IMR-90 (cell line): Measurements from ENCODE around the gene LNX1. TPM values are rescaled to one million over a fixed set of nuclear protein-coding genes. Genes with fewer than 3 reads are reported as not detected.

ENCODE experiments used
- ATAC-seq: fragments of 200-7000 bp; cut with Tn5 transposase; 2 replicates; pipeline ENCODE4 v1.9.1; 2020; ENCODE audit warnings: low read depth, mild to moderate bottlenecking, moderate library complexity
- BruUV-seq: library from RNA; stranded (reverse); fragments of 400-500 nt; replicated peaks from 2 replicates; lab custom pipeline; 2021; lab: Mats Ljungman, UMichigan
- CTCF ChIA-PET: fragments of 300-600 bp; formaldehyde crosslinking; extraction: SDS; loops from one replicate; lab custom pipeline; 2021; ENCODE audit warnings: antibody characterized with exemption; lab: Yijun Ruan, JAX
- POLR2A ChIA-PET: fragments of 300-600 bp; sonication (Branson Sonifier 250); formaldehyde crosslinking; loops from one replicate; lab custom pipeline; 2022; ENCODE audit warnings: antibody characterized with exemption; ENCODE audit not compliant: unreplicated experiment; lab: Charles Lee
- DNase-seq: peaks from one replicate; pipeline ENCODE4 v3.0.0; 2013
- H2AFZ ChIP-seq: replicated peaks from 2 replicates; pipeline ENCODE3; 2013; ENCODE audit warnings: low read length, mild to moderate bottlenecking; ENCODE audit not compliant: poor library complexity
- H2AK5ac ChIP-seq: 2 replicates; pipeline ENCODE4 v1.6.1; 2013; ENCODE audit warnings: low read depth, low read length, inconsistent platforms
- H2AK9ac ChIP-seq: replicated peaks from 2 replicates; pipeline ENCODE3; 2013; ENCODE audit warnings: mild to moderate bottlenecking, low read depth, low read length, moderate library complexity; ENCODE audit not compliant: poor library complexity
- H2BK120ac ChIP-seq: 2 replicates; pipeline ENCODE4 v1.6.1; 2013; ENCODE audit warnings: low read depth, low read length, inconsistent platforms
- H2BK15ac ChIP-seq: 3 replicates; pipeline ENCODE4 v1.6.1; 2013; ENCODE audit warnings: low read depth, low read length, inconsistent platforms
- H2BK20ac ChIP-seq: 2 replicates; pipeline ENCODE4 v1.6.1; 2013; ENCODE audit warnings: low read depth, mild to moderate bottlenecking, inconsistent platforms, low read length, moderate library complexity
- H2BK5ac ChIP-seq: 2 replicates; pipeline ENCODE4 v1.6.1; 2013; ENCODE audit warnings: mild to moderate bottlenecking, low read depth, low read length, inconsistent platforms; ENCODE audit not compliant: poor library complexity, severe bottlenecking
- H3K14ac ChIP-seq: replicated peaks from 2 replicates; pipeline ENCODE4 v1.6.1; 2013; ENCODE audit warnings: low read depth, low read length, inconsistent platforms
- H3K18ac ChIP-seq: 2 replicates; pipeline ENCODE4 v1.6.1; 2013; ENCODE audit warnings: low read depth, low read length, control low read depth
- H3K23ac ChIP-seq: 2 replicates; pipeline ENCODE4 v1.6.1; 2013; ENCODE audit warnings: low read depth, low read length, inconsistent platforms
- H3K27ac ChIP-seq: 2 replicates; pipeline ENCODE4 v1.5.1; 2013; ENCODE audit warnings: mild to moderate bottlenecking, control low read depth, low read length; ENCODE audit not compliant: insufficient read depth
- H3K27me3 ChIP-seq: 2 replicates; pipeline ENCODE4 v1.6.1; 2013; ENCODE audit warnings: low read length; ENCODE audit not compliant: control insufficient read depth, insufficient read depth
- H3K36me3 ChIP-seq: 2 replicates; pipeline ENCODE4 v1.6.1; 2013; ENCODE audit warnings: low read length, mixed read lengths; ENCODE audit not compliant: control insufficient read depth, insufficient read depth
- H3K4ac ChIP-seq: 2 replicates; pipeline ENCODE4 v1.6.1; 2013; ENCODE audit warnings: low read depth, low read length, inconsistent platforms
- H3K4me1 ChIP-seq: 2 replicates; pipeline ENCODE4 v1.6.1; 2013; ENCODE audit warnings: low read length, mixed read lengths; ENCODE audit not compliant: control insufficient read depth, insufficient read depth
- H3K4me2 ChIP-seq: 2 replicates; pipeline ENCODE4 v1.6.1; 2013; ENCODE audit warnings: low read depth, mild to moderate bottlenecking, control low read depth, low read length, moderate library complexity
- H3K4me3 ChIP-seq: 2 replicates; pipeline ENCODE4 v1.5.1; 2013; ENCODE audit warnings: low read depth, mild to moderate bottlenecking, control low read depth, low read length, moderate library complexity; ENCODE audit not compliant: insufficient read depth
- H3K56ac ChIP-seq: 2 replicates; pipeline ENCODE4 v1.6.1; 2013; ENCODE audit warnings: low read length, inconsistent platforms; ENCODE audit not compliant: insufficient read depth; ENCODE audit errors: extremely low read depth
- H3K79me1 ChIP-seq, 2 experiments: 2 replicates each; pipeline ENCODE4 v1.6.1; 2013; ENCODE audit warnings: low read length in 2 of 2, inconsistent platforms in 1 of 2, low read depth in 1 of 2
- H3K9ac ChIP-seq: 2 replicates; pipeline ENCODE4 v1.6.1; 2013; ENCODE audit warnings: low read depth, low read length, control low read depth
- H3K9me1 ChIP-seq: 2 replicates; pipeline ENCODE4 v1.6.1; 2013; ENCODE audit warnings: low read length, inconsistent platforms; ENCODE audit not compliant: insufficient read depth
- H3K9me3 ChIP-seq: 2 replicates; pipeline ENCODE4 v1.6.1; 2013; ENCODE audit warnings: low read length; ENCODE audit not compliant: control insufficient read depth, insufficient read depth
- H4K20me1 ChIP-seq: 2 replicates; pipeline ENCODE4 v1.6.1; 2013; ENCODE audit warnings: low read length, inconsistent platforms; ENCODE audit not compliant: insufficient read depth
- H4K5ac ChIP-seq: 2 replicates; pipeline ENCODE4 v1.6.1; 2013; ENCODE audit warnings: mild to moderate bottlenecking, low read depth, low read length, control low read depth
- H4K8ac ChIP-seq, 2 experiments: 2 replicates each; pipeline ENCODE4 v1.6.1; 2013; ENCODE audit warnings: low read depth in 2 of 2, low read length in 2 of 2, control low read depth in 1 of 2, inconsistent platforms in 1 of 2
- H4K91ac ChIP-seq: 2 replicates; pipeline ENCODE4 v1.6.1; 2013; ENCODE audit warnings: low read depth, low read length, inconsistent platforms; ENCODE audit not compliant: insufficient read depth
- BHLHE40 ChIP-seq: fragments of 150-350 bp; IDR thresholded peaks from 2 replicates; pipeline ENCODE4 v1.6.1; 2016; ENCODE audit warnings: mild to moderate bottlenecking, low read depth, low read length
- CEBPB ChIP-seq: IDR thresholded peaks from 2 replicates; pipeline ENCODE4 v1.6.1; 2012; ENCODE audit warnings: low read depth, low read length, improper control_type of control experiment
- CHD1 ChIP-seq: IDR thresholded peaks from 2 replicates; pipeline ENCODE4 v1.6.1; 2012; ENCODE audit warnings: low read depth, low read length, improper control_type of control experiment
- FOS ChIP-seq: fragments of 150-350 bp; IDR thresholded peaks from 2 replicates; pipeline ENCODE4 v1.6.1; 2016; ENCODE audit warnings: low read depth, low read length
- MAFK ChIP-seq: IDR thresholded peaks from 2 replicates; pipeline ENCODE4 v1.6.1; 2012; ENCODE audit warnings: low read depth, low read length, improper control_type of control experiment
- MAZ ChIP-seq: IDR thresholded peaks from 2 replicates; pipeline ENCODE4 v1.6.1; 2012; ENCODE audit warnings: low read depth, mild to moderate bottlenecking, low read length, improper control_type of control experiment, moderate library complexity, borderline replicate concordance
- MXI1 ChIP-seq: IDR thresholded peaks from 2 replicates; pipeline ENCODE4 v1.6.1; 2012; ENCODE audit warnings: low read depth, mild to moderate bottlenecking, low read length, moderate library complexity, borderline replicate concordance
- NFE2L2 ChIP-seq: fragments of 150-350 bp; IDR thresholded peaks from 2 replicates; pipeline ENCODE4 v1.6.1; 2016; ENCODE audit warnings: low read depth, mild to moderate bottlenecking, low read length
- POLR2A ChIP-seq: IDR thresholded peaks from 2 replicates; pipeline ENCODE4 v1.6.1; 2012; ENCODE audit warnings: mild to moderate bottlenecking, low read depth, low read length
- RAD21 ChIP-seq: IDR thresholded peaks from 2 replicates; pipeline ENCODE4 v1.6.1; 2012; ENCODE audit warnings: low read length, improper control_type of control experiment
- RCOR1 ChIP-seq: IDR thresholded peaks from 2 replicates; pipeline ENCODE4 v1.6.1; 2012; ENCODE audit warnings: mild to moderate bottlenecking, low read length, improper control_type of control experiment; ENCODE audit not compliant: insufficient replicate concordance
- RFX5 ChIP-seq: IDR thresholded peaks from 2 replicates; pipeline ENCODE4 v1.8.0; 2012; ENCODE audit warnings: low read depth, mild to moderate bottlenecking, low read length, moderate library complexity
- SMC3 ChIP-seq: fragments of 150-350 bp; IDR thresholded peaks from 2 replicates; pipeline ENCODE4 v1.6.1; 2016; ENCODE audit warnings: low read depth, mild to moderate bottlenecking, antibody characterized with exemption, low read length, moderate library complexity
- WGBS, 2 experiments: methylation state at CpG; one replicate each; pipeline versions ENCODE4 v1.1.5 to v1.1.7; 2013; ENCODE audit warnings: missing lambda C conversion rate in 2 of 2; ENCODE audit not compliant: insufficient read length in 1 of 2; ENCODE audit errors: extremely low coverage in 2 of 2; 5-methylcytosine and 5-hydroxymethylcytosine counted together
- dilution Hi-C: fragments of 300-500 bp; cut with HindIII; formaldehyde crosslinking; loops from one replicate; pipeline ENCODE4 v1.14.3; 2018; ENCODE audit warnings: low sequenced_read_pairs; ENCODE audit not compliant: unreplicated experiment
- in situ Hi-C: fragments of 300-500 bp; cut with MboI; formaldehyde crosslinking; loops from 3 replicates; pipeline ENCODE4 v1.14.3; 2019; ENCODE audit warnings: low sequenced_read_pairs, inconsistent platforms, mixed read lengths
- intact Hi-C: fragments of 100-400 bp; cut with micrococcal nuclease; formaldehyde crosslinking; loops from 2 replicates; pipeline ENCODE4 v1.10.0; 2022
- polyA plus RNA-seq, 3 experiments: library from polyadenylated mRNA; depleted of rRNA; stranded (reverse); fragments of >200 nt; gene quantifications; 2 replicates each; pipeline ENCODE4 v1.2.3, GENCODE V29; 2012; ENCODE audit warnings: low replicate concordance in 1 of 3
- total RNA-seq: library from RNA; depleted of rRNA; stranded (reverse); fragments of >200 nt; gene quantifications from 2 replicates; pipeline ENCODE4 v1.2.3, GENCODE V29; 2012
- TF ChIP-seq, protein P1 (sequence below): conservative IDR thresholded peaks from 2 replicates; pipeline ENCODE4 v1.5.1; 2012; ENCODE audit warnings: mild to moderate bottlenecking, low read depth, low read length, improper control_type of control experiment
- TF ChIP-seq, protein P2 (sequence below): fragments of 150-350 bp; IDR thresholded peaks from 2 replicates; pipeline ENCODE4 v1.6.1; 2017; ENCODE audit warnings: mild to moderate bottlenecking, antibody characterized with exemption, low read length, low read depth
- TF ChIP-seq, protein P3 (sequence below): fragments of 150-350 bp; IDR thresholded peaks from 2 replicates; pipeline ENCODE4 v1.6.1; 2016; ENCODE audit warnings: low read depth, mild to moderate bottlenecking, low read length, moderate library complexity, borderline replicate concordance

LNX1 gene
- total and polyA plus RNA-seq, 2 of the 4 experiments (the other 2 are of a cell fraction) = 0.15 to 0.36 TPM

DNA sequence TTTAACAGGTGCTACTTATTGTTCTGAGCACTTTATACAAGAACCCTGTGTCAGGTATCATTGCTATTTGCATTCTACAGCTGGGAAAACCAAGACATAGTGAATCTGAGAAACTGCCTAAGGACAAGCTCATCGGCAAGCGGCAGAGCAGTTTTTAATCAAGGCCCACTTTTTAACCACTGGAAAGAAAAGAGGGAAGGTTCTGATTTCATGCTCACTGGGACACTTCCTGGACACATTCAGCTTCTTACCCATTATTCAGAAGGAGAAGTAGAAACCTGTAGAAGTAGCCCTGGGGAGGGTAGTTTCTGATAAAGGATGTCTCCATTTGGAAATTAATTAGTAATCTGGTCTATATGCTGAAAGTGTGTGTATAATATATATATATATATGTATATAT lies 2.5 kb upstream of the LNX1 start:
- H3K36me3 ChIP-seq = no peaks in the 10 kb centered on the region
- in situ Hi-C loops = no loop called here

More for the DNA sequence above, 2.5 kb upstream of the LNX1 start:
- Histone ChIP-seq H3K56ac (no peak overlapping the region), H4K20me1 (no peaks in the 10 kb centered on the region), H2BK15ac (no peak overlapping the region; the same call in 2 of the 3 replicates), H3K27ac (no peak overlapping the region), H2BK5ac (no peak overlapping the region), H3K4me1 (peaks cover 3% of the 10 kb centered on the region), H4K8ac (no peak overlapping the region), H3K4me2 (no peak overlapping the region), H3K9me1 (no peaks in the 10 kb centered on the region), H3K9ac (no peak overlapping the region), H3K23ac (no peak overlapping the region), H3K27me3 (no peaks in the 10 kb centered on the region), H2AFZ (no peak overlapping the region), H3K4me3 (no peak overlapping the region), H2AK5ac (no peak overlapping the region), H3K14ac (no peak overlapping the region), H4K91ac (no peak overlapping the region), H2BK120ac (no peak overlapping the region), H3K9me3 (no peaks in the 10 kb centered on the region), H2AK9ac (no peak overlapping the region), H3K18ac (no peak overlapping the region), H3K79me1 (no peaks in the 10 kb centered on the region), H4K5ac (no peak overlapping the region), H3K4ac (no peak overlapping the region), H2BK20ac (no peak overlapping the region)
- ChIA-PET POLR2A (interaction anchor here (0.9 kb wide), 1 partner anchor 117 kb away, joined by 4 read pairs; no protein-coding TSS in a partner anchor), CTCF (no interaction called here)
- dilution Hi-C loops (no loop called here), intact Hi-C loops (no loop called here)
- WGBS, 2 experiments = no CpG with 5 or more reads among the region's 2 CpGs
- ATAC-seq = no peak
- no peak for TF ChIP-seq CHD1
- TF ChIP-seq, protein P1, sequence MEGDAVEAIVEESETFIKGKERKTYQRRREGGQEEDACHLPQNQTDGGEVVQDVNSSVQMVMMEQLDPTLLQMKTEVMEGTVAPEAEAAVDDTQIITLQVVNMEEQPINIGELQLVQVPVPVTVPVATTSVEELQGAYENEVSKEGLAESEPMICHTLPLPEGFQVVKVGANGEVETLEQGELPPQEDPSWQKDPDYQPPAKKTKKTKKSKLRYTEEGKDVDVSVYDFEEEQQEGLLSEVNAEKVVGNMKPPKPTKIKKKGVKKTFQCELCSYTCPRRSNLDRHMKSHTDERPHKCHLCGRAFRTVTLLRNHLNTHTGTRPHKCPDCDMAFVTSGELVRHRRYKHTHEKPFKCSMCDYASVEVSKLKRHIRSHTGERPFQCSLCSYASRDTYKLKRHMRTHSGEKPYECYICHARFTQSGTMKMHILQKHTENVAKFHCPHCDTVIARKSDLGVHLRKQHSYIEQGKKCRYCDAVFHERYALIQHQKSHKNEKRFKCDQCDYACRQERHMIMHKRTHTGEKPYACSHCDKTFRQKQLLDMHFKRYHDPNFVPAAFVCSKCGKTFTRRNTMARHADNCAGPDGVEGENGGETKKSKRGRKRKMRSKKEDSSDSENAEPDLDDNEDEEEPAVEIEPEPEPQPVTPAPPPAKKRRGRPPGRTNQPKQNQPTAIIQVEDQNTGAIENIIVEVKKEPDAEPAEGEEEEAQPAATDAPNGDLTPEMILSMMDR = no peak
- TF ChIP-seq, protein P2, sequence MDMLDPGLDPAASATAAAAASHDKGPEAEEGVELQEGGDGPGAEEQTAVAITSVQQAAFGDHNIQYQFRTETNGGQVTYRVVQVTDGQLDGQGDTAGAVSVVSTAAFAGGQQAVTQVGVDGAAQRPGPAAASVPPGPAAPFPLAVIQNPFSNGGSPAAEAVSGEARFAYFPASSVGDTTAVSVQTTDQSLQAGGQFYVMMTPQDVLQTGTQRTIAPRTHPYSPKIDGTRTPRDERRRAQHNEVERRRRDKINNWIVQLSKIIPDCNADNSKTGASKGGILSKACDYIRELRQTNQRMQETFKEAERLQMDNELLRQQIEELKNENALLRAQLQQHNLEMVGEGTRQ = no peak
- TF ChIP-seq NFE2L2 = no peak
- TF ChIP-seq, protein P3, sequence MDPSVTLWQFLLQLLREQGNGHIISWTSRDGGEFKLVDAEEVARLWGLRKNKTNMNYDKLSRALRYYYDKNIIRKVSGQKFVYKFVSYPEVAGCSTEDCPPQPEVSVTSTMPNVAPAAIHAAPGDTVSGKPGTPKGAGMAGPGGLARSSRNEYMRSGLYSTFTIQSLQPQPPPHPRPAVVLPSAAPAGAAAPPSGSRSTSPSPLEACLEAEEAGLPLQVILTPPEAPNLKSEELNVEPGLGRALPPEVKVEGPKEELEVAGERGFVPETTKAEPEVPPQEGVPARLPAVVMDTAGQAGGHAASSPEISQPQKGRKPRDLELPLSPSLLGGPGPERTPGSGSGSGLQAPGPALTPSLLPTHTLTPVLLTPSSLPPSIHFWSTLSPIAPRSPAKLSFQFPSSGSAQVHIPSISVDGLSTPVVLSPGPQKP = no peak
- no peak for TF ChIP-seq MAZ
- TF ChIP-seq POLR2A = no peak
- no peak for TF ChIP-seq BHLHE40
- no peak for TF ChIP-seq MAFK
- no peak for TF ChIP-seq FOS
- TF ChIP-seq RFX5 = no peak
- TF ChIP-seq RCOR1 = no peak
- no peak for TF ChIP-seq RAD21
- TF ChIP-seq CEBPB = no peak
- no peak for TF ChIP-seq MXI1
- no peak for TF ChIP-seq SMC3
- BruUV-seq = no TSS peak
- no peak for DNase-seq
